Fibroblast of the conjunctiva (primary cell): ENCODE data around the gene THSD7B.
"Not testable (repeated sequence)": the region's sequence is repeated elsewhere in the genome, so short reads cannot be mapped to it uniquely, and the experiment has no call there.

Experiments used
- DNase-seq: peaks from one replicate; pipeline ENCODE4 v3.0.0-alpha.2; 2010; ENCODE audit warnings: low read depth

Gene THSD7B, protein sequence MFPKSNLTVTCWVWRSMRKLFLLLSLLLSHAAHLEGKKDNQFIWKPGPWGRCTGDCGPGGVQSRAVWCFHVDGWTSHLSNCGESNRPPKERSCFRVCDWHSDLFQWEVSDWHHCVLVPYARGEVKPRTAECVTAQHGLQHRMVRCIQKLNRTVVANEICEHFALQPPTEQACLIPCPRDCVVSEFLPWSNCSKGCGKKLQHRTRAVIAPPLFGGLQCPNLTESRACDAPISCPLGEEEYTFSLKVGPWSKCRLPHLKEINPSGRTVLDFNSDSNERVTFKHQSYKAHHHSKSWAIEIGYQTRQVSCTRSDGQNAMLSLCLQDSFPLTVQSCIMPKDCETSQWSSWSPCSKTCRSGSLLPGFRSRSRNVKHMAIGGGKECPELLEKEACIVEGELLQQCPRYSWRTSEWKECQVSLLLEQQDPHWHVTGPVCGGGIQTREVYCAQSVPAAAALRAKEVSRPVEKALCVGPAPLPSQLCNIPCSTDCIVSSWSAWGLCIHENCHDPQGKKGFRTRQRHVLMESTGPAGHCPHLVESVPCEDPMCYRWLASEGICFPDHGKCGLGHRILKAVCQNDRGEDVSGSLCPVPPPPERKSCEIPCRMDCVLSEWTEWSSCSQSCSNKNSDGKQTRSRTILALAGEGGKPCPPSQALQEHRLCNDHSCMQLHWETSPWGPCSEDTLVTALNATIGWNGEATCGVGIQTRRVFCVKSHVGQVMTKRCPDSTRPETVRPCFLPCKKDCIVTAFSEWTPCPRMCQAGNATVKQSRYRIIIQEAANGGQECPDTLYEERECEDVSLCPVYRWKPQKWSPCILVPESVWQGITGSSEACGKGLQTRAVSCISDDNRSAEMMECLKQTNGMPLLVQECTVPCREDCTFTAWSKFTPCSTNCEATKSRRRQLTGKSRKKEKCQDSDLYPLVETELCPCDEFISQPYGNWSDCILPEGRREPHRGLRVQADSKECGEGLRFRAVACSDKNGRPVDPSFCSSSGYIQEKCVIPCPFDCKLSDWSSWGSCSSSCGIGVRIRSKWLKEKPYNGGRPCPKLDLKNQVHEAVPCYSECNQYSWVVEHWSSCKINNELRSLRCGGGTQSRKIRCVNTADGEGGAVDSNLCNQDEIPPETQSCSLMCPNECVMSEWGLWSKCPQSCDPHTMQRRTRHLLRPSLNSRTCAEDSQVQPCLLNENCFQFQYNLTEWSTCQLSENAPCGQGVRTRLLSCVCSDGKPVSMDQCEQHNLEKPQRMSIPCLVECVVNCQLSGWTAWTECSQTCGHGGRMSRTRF (N-terminal part only)

DNA sequence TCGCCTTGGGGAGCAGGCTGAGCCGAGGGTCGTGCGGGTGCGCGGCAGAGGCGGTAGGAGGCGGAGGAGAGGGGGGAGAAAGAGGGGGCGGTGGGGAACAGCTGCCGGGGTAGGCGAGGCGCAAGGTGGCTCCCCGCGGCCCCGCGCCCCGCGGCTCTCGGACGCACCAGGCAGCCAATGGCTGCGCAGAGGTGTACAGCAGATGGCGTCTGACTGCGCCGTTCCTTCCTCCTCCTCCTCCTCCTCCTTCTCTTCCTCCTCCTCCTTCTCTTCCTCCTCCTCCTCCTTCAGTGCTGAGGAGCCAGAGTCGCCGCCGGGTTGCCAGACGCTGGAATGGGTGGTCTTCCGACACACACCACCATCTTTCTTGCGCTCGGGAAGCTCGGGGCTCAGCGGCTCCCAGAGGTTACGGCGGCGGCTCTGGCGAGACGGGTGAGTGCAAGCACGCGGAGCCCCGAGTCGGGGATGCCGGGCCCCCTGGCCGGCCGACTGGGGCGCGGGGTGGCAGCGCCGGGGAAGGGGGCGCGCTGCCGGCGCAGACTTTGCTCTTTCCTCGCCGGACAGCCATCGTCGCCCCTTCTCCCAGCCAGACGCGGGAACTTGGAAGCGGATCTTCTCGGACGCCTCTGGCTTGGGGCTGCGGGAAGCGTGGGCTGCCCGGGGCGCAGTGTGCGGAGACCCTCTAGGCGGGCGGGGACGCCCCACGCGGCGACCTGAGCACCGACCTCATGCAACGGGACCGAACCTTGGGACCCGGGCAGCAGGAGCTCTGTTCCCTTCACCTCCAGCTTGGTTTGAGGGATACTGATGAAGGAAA lies at the start of gene THSD7B:
THSD7B (plus strand) TSS at position 290 of the 817 bp plus-strand sequence. CDS start 116,634 bp downstream, outside the sequence.
- no peak for DNase-seq

DNA sequence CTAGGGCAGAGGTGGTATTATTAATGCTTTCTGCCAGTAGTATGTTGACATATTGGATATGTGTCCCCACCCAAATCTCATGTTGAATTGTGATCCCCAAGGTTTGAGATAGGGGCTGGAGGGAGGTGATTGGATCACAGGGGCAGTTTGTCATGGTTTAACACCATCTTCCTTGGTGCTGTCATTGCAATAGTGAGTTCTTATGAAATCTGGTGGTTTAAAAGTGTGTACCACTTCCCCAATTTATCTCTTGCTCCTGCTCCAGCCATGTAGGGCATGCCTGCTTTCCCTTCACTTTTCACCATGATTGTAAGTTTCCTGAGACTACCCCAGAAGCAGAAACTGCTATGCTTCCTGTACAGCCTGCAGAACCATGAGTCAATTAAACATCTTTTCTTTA lies 47.1 kb upstream of the THSD7B start:
- DNase-seq, result no peak

DNA sequence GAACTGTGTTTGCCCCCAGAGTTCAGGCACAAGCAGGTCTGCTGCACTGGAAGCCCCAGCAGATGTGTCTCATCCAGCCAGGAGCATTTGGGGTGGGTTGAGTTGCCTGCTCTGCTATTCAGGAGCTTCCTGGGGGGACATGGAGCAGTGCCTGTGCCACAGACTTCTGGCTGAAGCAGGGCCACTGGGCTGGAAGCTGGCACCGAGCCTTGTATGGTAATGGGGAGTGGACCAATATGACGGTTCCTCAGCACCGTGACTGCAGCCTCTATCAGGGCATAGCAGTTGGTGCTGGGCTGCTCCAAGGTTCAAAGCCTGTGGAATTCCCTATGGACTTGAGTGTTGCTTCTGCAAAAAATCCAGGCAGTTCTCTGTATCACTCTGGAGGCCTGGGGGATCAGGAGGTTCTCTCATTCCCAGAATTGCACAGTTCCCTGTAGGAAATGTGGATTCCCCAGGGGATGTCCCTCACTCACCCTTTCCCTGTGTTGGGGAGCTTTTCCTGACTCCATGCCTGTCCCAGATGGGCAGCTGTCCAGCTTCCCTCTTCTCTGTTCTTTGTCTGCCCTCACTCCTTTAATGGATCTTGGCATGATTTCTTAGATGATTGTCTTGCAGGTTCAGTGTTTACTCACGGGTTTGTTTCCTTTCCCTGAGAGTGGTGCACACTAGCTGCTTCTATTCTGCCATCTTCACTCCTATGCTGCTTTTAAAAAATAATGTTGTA lies 37.2 kb upstream of the THSD7B start:
- no peak for DNase-seq

DNA sequence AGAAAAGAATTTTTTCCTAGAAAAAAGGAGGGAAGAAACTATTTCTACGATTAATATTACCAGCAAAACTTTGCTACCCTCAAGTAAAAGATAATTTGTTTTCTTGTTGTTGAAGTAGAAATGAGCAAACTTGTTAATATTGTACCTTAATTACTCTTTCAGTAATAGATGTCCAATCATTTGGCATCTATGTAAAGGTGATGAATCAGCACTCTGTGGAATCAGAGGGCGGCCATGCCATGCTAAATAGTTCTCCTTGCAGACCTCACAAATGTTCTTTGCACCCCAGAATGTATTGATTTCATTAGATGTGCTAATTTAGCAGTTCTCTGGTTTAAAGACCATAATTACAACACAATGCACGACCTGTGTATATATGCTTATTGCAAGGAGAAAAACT lies 29.1 kb upstream of the THSD7B start:
- DNase-seq, result no peak

DNA sequence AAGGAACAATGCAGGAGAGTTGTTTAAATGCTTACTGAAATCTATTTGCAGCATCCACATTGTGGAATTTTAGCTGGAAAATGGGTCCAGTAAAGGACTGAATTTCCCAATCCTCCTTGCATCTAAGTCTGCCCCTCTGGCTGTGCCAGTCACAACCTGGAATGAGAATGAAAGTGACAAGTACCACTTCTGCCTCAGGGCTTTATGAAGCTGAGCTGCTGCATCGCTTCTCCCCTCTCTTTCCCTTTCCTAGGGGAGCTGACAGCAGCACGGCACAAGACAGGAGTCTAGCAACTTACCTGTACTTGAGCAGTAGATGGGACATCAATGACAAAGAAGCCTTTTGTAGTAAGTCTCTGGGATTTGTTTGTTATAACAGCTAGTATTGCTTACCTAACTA lies 27.3 kb upstream of the THSD7B start:
- no peak for DNase-seq

DNA sequence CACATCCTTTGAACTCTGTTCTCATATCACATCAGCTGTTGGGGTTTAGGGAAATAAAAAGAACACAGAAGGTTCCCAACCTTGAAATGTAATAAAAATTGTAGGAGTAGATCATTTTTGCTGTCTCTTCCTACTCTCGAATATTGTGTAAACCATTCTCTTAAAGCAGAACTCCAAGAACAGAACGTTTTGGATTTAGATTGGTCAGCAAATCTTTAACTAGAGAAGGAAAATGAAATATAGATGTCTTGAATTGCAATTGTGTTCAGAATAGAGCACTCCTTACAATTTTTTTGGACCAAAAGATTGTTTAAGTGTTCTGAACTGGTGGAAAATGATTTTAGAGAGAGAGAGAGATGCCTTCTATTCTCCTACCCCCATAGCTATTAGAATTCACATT lies 23.9 kb upstream of the THSD7B start:
- DNase-seq, result no peak

DNA sequence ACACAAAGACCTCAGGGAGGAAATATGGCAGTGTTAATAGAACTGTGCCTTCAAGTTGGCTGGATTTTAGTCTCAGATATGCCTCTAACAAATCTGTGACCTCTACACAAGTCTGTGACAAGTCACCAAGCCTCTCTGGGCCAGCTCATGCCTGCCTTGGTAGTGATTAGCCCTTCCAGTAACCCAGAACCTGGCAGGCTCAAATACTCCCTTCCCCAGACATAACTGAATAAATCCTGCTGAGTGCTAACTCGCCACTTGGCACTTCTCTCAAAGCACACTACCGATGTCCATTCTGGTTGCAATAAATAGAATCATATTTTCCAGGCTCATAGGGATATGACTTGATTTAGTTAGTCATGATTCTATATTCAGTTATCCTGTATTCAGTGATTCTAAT lies 15.3 kb upstream of the THSD7B start:
- DNase-seq, result no peak

DNA sequence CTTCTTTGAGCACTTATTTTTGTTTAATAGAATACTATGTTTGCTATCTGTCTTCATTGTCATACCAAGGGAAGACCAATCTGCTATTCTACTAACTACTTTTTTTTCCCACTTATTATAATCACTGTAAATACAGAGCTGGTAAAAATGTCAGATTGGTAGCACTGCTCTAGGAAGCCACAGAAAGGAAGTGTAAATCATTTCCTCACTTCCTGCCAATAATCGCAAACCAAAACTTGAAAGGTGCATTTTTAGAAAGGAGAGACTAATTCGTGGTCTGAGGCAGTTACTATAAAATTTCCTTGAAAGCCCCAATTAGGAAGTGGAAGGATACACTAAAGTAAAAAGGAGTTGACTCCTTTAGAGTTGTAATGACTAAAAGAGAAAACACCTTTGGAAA lies 13.9 kb upstream of the THSD7B start:
- no peak for DNase-seq

DNA sequence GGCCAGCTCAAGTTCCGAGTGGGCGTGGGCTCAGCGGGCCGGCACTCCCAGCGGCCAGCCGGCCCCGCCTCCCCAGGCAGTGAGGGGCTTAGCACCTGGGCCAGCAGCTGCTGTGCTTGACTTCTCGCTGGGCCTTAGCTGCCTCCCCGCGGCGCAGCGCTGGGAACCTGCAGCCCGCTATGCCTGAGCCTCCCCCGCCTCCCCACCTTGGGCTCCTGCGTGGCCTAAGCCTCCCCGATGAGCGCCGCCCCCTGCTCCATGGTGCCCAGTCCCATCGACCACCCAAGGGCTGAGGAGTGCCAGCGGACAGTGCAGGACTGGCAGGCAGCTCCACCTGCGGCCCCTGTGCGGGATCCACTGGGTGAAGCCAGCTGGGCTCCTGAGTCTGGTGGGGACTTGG lies 6.8 kb upstream of the THSD7B start:
- DNase-seq, result not testable (repeated sequence)

DNA sequence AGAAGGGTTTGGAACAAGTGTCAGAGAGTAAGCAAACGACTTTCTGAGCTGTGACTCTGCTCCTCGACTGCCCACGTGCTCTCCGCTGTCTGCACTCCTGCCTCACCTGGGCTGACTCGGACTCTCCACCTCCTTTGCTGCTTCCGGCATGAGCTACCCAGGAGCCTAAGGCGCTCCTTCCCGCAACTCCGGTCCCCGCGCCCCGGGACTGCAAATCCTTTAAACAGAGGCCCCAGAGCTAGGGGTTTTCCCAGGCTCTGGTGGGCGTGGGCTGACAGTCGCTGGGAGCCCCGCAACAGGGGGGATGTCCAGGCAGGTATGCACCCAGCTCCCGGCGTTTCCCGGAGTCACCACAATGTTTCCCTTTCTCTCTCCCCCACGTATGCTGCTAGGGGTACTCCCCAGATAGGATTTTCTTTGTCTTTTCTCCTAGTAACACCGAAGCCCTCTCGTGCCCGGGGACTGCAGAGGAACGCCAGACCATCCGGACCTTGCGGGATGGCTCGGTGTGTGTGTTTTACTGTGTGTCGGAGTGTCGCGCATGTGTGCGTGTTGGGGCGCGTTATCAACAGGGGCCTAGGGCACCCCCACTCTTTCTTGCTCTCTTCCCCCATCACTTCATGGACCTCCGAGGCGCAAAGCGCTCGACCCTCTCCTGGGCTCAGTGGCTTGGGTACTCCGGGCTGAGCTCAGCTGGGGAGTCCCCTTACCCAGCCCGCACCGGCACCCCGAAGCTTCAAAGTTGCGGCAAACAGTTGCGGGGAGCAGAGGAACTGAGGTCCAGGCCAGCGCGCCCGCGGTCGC lies 691 bp upstream of the THSD7B start:
- DNase-seq, result no peak

DNA sequence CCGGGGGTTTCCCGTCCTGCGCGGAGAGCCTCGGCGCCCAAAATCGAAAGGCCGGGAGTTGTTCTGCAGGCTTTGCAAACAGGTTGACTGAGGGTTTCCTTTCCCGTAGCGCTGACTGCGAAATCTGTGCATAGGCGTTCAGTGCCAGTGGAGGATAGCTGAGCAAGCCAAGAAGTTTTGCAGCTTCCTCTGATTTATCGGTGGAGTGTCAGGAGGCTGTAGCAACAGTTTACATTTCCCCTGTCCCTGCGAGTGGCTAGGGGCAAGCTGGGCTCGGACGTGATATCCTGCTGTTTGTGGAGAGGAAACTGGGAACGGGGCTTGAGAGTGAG lies 694 bp downstream of the THSD7B start:
- no peak for DNase-seq

DNA sequence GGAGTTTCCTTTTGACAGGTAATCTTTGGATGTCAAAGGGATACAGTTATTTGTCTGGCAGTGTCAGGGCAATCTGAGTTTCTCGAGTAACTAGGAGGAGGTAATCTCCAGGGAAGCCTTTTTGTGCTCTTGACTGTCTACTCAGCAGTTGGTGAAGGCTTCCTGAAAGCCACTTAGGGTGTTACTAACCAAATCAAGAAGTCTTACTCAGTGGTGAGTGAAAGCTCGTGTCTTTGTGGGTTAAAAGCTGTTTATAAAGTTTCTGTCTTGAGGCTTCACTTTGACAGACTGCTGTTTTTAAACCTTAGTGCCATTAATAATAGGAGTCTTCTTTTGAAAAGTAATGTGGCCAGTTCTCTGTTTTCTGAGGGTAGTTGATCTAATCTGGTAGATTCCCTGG lies 1.7 kb downstream of the THSD7B start:
- DNase-seq, result no peak

DNA sequence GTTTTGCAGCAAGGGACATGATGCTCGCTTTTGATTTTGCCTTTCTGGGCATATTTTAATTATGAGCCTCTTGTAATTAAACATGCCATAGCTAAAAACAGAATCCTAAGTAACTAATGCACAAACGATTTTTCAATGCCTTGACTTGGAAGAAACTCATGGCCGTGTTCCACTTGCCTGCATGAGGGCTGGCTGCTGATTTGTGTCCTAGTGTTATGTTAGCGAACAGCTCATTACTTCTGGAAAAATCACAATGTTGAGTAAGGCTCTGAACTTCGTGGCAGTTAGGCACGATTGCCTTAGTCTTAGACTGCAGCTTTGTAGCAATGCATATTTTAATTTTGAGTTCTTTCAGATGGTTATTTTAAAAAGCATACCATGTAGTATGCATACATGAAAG lies 4.5 kb downstream of the THSD7B start:
- no peak for DNase-seq

DNA sequence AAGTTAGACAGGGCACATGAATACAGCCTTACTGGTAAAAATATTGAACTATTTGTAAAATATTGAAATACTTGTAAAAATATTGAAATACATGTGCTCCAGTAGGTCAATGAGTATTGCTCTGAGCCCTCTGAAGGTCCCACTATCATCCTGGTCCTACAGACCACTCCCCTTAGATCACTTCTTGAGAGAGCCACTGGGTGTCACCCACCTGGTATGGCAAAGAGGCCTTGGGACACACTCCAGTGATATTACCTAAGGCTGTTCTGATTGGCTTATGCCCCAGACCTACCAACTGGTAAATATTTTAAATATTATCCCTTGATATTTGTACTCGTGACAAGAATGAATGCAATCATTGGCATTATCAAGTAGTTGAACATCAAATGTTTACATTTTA lies 5.0 kb downstream of the THSD7B start:
- DNase-seq, result no peak

DNA sequence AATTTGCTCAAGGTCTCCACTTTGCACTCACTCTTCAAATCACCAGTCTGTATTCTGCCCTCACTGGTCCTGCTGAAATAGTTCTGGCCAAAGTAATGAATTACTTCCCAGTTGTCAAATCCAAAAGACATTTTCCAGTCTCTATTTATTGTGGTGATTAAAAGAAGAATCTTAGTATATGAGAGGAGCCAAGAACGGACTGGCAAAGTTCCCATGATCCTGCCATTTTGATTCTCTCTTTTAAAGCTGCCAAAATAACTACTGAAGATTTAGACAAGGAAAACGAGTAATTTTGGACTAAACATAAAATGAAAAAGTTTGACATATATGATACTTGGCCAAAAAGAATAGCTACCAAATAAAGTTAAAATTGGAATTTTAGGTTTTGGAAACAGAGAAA lies 12.0 kb downstream of the THSD7B start:
- DNase-seq, result no peak

DNA sequence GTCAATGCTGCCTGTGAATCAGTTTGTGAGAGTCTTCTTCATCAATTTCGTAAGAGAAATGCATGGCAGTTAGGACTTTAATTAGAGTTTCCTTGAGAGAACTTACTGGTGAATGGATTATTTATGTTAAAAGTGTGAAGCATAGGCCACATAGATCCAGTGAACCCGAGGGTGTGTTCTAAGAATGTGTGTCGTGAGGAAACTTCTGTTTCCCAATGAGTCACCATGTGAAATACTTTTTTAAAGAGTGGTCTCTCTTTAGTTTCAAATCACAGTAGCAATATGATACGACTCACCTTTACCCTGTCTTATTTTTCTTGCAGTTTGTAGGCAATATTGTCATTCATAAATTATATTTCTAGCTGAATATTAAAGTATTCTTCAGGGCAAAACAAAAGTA lies 18.5 kb downstream of the THSD7B start:
- DNase-seq, result no peak

DNA sequence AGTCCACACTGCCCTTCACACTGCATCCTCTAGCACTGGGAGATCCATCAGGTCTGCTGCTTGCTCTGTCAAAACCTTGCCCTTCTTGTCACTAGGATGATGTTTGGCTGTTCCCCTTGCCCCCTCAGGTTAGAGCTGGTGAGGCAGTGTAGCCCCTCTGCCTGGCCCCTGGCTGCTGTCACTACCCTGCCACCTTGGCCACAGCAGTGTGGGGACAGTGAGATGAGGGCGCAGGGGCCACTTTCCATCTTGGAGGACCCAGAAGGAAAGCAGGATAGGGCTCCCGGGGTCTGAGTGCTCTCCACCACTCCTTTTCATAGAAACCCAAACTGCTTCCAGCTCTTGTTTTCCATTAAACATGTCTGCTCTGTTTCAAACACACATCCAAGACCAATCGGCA lies 19.9 kb downstream of the THSD7B start:
- DNase-seq, result no peak

DNA sequence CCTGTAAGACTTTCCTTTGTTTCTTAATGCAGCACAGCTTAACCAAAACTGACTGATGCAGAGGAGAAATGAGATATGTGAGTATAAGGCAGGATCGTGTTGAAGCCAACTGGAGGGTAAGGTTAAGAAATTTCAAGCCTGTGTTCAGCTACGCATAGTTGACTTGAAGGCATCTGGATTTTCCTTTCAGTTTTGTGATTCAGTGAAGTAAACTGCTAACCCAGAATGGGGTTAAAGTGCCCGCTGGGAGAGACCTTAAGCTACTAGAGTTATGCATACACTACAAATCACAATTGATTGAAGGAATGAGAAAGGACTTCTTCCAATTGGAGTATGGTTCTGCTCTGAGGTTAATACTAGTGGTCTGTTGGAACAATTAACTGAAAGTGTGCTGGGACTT lies 22.6 kb downstream of the THSD7B start:
- no peak for DNase-seq

DNA sequence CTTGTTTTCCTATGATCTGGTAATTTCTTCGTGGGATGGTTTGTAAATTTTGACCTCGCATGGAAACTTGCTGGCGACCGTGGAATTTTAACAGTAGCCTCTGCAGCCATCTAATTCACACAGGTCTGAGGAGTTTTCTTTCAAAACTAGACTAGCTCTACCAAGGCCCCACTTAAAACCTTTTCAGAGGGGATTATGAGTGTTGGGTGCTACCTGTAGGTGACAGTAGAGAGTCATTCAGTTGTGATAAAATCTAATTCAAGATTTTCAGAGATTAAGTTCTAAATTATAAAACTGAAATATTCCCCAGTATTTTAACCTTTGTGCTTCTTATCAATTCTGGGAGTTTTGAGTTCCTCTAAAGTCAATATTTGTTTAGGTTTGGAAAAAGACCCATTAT lies 31.0 kb downstream of the THSD7B start:
- no peak for DNase-seq

DNA sequence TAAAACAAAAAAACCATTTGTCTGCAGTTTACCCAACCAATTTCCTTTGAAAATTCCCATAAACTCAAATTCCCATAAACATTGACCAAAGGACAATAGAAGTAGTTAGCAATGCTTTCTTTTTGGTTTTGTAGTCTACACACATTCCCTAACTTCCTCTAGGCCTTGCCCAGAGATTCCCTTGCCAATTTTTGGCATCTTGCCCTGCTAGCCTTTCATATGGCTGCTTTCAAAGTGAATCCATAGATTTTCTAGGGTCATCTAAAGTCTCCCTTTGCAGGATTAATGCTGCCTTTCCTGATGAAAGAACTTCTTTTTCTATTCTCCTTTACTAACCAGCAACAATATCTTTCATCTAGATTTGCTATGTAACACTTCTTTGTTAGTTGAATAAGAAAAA lies 33.4 kb downstream of the THSD7B start:
- DNase-seq, result no peak
